ENCODE results near the gene MFAP4. TPM values are rescaled to one million over a fixed set of nuclear protein-coding genes. Genes with fewer than 3 reads are reported as not detected.

Gene MFAP4
- total and polyA plus RNA-seq, 11 donors: 15.7 to 84.3 (median 35.7) TPM

DNA sequence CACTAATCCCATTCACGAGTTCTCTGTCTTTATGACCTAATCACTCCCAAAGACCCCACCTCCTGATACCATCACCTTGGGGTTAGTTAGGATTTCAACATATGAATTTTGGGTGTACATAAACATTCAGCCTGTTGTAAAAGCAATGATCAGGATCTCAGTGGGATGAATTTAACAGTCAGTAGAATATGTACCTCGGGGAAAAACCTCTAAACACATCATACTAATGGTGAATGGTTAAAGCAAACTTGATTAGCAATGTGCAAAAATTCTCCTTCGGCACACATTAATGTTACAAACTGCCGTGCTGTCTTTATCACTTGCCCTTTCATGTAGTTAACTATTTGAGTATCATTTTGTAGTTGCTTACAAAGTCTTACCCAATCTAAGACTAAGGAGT, 34.2 kb upstream of the MFAP4 start:
- DNase-seq: no peak
- no peak for ATAC-seq
- Histone ChIP-seq H3K27me3 (no peaks in the 10 kb centered on the region), H3K4me1 (peaks cover 0 to 15% (median 0%) of the 10 kb centered on the region in 12 donors), H3K36me3 (no peaks in the 10 kb centered on the region), H3K9me3 (no peaks in the 10 kb centered on the region), H3K27ac (no peak overlapping the region), H3K4me3 (no peak overlapping the region)
- TF ChIP-seq POLR2A (IDR thresholded peaks at IDR 0.05): no peak
- TF ChIP-seq, protein P1, sequence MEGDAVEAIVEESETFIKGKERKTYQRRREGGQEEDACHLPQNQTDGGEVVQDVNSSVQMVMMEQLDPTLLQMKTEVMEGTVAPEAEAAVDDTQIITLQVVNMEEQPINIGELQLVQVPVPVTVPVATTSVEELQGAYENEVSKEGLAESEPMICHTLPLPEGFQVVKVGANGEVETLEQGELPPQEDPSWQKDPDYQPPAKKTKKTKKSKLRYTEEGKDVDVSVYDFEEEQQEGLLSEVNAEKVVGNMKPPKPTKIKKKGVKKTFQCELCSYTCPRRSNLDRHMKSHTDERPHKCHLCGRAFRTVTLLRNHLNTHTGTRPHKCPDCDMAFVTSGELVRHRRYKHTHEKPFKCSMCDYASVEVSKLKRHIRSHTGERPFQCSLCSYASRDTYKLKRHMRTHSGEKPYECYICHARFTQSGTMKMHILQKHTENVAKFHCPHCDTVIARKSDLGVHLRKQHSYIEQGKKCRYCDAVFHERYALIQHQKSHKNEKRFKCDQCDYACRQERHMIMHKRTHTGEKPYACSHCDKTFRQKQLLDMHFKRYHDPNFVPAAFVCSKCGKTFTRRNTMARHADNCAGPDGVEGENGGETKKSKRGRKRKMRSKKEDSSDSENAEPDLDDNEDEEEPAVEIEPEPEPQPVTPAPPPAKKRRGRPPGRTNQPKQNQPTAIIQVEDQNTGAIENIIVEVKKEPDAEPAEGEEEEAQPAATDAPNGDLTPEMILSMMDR (IDR thresholded peaks at IDR 0.05): no peak
- 71 to 79% (median 75%) methylated on average over 4 of the region's 4 CpGs for WGBS, 4 donors
- intact Hi-C loops (cut with DNase I): no loop called here

DNA sequence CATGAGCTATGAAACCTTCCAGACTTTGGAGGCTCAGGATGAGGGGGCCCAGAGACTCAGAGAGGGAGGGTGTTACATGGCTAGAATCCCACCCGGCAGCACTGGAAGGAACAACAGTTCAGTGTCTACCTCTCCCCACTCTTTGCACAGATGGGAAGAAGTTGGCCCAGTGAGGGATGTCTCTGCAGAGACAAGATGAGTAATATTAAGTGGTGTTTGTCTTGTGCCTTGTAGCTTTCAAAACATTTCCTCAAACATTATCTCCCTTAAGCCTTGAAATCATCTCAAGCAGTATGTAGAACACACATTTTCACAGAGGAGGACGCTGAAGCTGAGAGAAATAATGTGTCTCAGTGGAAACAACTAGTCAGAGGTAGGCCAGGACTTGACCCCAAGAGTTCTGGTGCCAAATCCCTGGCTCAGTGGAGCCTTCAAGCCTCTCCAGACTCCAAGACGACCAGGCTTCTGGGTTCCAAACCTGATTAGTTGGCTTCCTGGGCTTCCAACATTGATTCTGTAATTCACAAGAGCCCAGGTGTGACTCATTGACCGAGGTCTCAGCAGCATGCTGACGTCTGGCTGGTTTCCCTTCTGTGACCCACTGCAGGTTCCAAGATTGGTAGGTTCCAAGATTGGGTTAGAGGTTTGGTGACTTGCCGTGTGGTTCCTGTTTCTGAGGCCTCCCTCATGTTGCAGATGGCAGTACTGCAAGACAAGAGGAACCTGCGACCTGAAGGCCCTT, 31.4 kb upstream of the MFAP4 start:
- H3K4me3 ChIP-seq: no peak overlapping the region
- no peaks in the 10 kb centered on the region for H3K27me3 ChIP-seq
- intact Hi-C loops (cut with DNase I): no loop called here
- peak overlapping the region in 2 of 12 donors; percentile 24 to 51 for H3K27ac ChIP-seq
- no peak for TF ChIP-seq POLR2A (IDR thresholded peaks at IDR 0.05)
- ATAC-seq (peak; percentile 11 to 66 (median 33)), DNase-seq (no peak)
- H3K4me1 ChIP-seq: peaks cover 0 to 10% (median 0%) of the 10 kb centered on the region in 12 donors
- H3K9me3 ChIP-seq: no peaks in the 10 kb centered on the region
- 59 to 77% (median 71%) methylated on average over 6 to 7 of the region's 7 CpGs for WGBS, 4 donors
- no peaks in the 10 kb centered on the region for H3K36me3 ChIP-seq

DNA sequence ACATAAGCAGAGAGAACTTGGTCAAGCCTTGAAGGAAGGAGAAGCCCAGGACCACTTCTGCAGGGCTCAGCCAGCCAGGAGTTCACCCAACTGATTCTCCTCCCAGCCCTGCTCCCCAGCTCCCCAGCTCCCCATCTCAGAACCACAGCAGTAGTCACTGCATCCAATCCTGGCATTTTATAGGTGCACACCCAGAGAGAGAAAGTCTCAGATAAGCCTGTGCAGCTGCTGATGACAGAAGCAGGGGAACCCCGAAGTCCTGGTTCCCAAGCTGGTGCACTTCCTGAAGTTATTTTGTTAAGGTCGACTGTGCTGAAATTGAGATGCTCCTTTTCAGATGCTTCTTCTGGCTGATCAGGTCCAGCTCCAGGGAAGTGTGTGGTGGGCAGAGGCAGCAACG, 30.6 kb upstream of the MFAP4 start:
- Histone ChIP-seq H3K27me3 (no peaks in the 10 kb centered on the region), H3K36me3 (no peaks in the 10 kb centered on the region), H3K9me3 (no peaks in the 10 kb centered on the region), H3K4me1 (peaks cover 0 to 10% (median 0%) of the 10 kb centered on the region in 12 donors), H3K27ac (peak overlapping the region in 1 of 12 donors; percentile 51), H3K4me3 (no peak overlapping the region)
- DNase-seq: no peak
- WGBS, 4 donors: 62 to 71% (median 66%) methylated on average over 3 of the region's 3 CpGs
- ATAC-seq: no peak
- TF ChIP-seq, protein P1 (IDR thresholded peaks at IDR 0.05): no peak
- TF ChIP-seq POLR2A (IDR thresholded peaks at IDR 0.05): no peak
- intact Hi-C loops (cut with DNase I): no loop called here

DNA sequence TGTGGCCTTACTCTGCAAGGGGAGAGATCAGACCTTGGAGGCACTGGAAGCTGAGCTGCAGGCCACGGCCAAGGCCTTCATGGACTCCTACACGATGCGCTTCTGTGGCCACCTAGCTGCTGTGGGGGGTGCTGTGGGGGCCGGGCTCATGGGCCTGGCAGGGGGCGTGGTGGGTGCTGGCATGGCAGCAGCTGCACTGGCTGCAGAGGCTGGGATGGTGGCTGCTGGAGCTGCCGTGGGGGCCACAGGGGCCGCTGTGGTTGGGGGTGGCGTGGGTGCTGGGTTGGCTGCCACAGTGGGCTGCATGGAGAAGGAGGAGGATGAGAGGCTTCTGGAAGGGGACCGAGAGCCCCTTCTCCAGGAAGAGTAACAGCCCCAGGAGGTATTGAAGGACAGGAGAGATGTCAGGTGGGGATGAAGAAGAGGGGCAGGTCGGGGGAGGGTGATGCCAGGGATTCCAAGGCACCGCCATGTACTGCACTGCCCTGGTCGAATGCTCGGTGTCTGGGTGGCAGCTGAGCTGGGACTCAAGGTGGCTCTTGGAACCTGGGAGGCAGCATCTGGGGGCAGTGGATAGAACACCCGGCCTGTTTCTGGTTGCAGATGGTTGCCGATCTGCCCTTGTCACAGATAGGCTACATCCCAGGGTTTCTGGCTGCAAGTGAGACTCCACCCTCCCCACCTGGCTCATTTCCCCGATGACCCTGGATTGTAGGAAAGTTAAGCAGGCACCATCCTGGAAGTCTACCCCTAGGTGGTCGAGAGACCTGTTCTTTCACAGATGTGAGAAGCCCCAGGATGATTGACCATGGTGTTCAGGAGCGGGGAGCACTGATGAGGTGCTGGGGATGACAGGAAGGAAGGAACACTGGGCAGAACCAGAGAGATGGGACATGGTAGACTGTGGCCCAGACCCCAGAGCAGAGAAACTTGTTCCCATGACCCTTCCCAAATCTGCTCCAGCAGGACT, 29.1 kb upstream of the MFAP4 start:
- no peak overlapping the region for H3K27ac ChIP-seq
- no peaks in the 10 kb centered on the region for H3K9me3 ChIP-seq
- peaks cover 0 to 10% (median 0%) of the 10 kb centered on the region in 12 donors for H3K4me1 ChIP-seq
- 94% methylated on average over 16 to 18 of the region's 18 CpGs for WGBS, 4 donors
- no peak overlapping the region for H3K4me3 ChIP-seq
- DNase-seq (no peak), ATAC-seq (no peak)
- intact Hi-C loops (cut with DNase I): no loop called here
- no peak for TF ChIP-seq POLR2A (IDR thresholded peaks at IDR 0.05)
- TF ChIP-seq, protein P1 (IDR thresholded peaks at IDR 0.05): no peak
- H3K27me3 ChIP-seq: no peaks in the 10 kb centered on the region
- no peaks in the 10 kb centered on the region for H3K36me3 ChIP-seq

Data from heart left ventricle (tissue), 16 donors.